Measurements from ENCODE around the gene ARHGAP1. TPM values are rescaled to one million over a fixed set of nuclear protein-coding genes. Genes with fewer than 3 reads are reported as not detected.
"Not testable (repeated sequence)": the region's sequence is repeated elsewhere in the genome, so short reads cannot be mapped to it uniquely, and the experiment has no call there.

The ARHGAP1 gene
- total and polyA plus RNA-seq, 12 donors, result 18.7 to 125 (median 70.2) TPM

- DNase-seq, result no peak
- no peak overlapping the region for H3K4me3 ChIP-seq
- H3K9me3 ChIP-seq (replicated peaks in 1 of 3), result no peaks in the 10 kb centered on the region
- H3K4me1 ChIP-seq (replicated peaks in 1 of 2), result peaks cover 4 to 17% of the 10 kb centered on the region in 2 donors
- H3K36me3 ChIP-seq (replicated peaks in 1 of 2), result peaks cover 0 to 15% of the 10 kb centered on the region in 2 donors
- H3K27me3 ChIP-seq, result no peaks in the 10 kb centered on the region
- WGBS, 4 donors, result 64 to 69% (median 66%) methylated on average over 3 to 5 of the region's 5 CpGs
- TF ChIP-seq, protein P1, sequence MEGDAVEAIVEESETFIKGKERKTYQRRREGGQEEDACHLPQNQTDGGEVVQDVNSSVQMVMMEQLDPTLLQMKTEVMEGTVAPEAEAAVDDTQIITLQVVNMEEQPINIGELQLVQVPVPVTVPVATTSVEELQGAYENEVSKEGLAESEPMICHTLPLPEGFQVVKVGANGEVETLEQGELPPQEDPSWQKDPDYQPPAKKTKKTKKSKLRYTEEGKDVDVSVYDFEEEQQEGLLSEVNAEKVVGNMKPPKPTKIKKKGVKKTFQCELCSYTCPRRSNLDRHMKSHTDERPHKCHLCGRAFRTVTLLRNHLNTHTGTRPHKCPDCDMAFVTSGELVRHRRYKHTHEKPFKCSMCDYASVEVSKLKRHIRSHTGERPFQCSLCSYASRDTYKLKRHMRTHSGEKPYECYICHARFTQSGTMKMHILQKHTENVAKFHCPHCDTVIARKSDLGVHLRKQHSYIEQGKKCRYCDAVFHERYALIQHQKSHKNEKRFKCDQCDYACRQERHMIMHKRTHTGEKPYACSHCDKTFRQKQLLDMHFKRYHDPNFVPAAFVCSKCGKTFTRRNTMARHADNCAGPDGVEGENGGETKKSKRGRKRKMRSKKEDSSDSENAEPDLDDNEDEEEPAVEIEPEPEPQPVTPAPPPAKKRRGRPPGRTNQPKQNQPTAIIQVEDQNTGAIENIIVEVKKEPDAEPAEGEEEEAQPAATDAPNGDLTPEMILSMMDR (IDR thresholded peaks at IDR 0.05), result no peak
- no peak for TF ChIP-seq POLR2A (IDR thresholded peaks at IDR 0.05)
- H3K27ac ChIP-seq, result peak overlapping the region; percentile 81 to 94 (median 92)
- intact Hi-C loops (cut with DNase I), result no loop called here
These were observed 10.9 kb upstream of the ARHGAP1 start for GRCh38 chr11:46711303-46711702.

GRCh38 chr11:46710821-46711269, 10.4 kb upstream of the ARHGAP1 start:
- peak; percentile 68 to 94 (median 89) for DNase-seq
- TF ChIP-seq POLR2A (IDR thresholded peaks at IDR 0.05), result peak in 1 of 2 donors; percentile 86
- TF ChIP-seq, protein P1 (IDR thresholded peaks at IDR 0.05), result no peak
- no peak overlapping the region for H3K4me3 ChIP-seq
- intact Hi-C loops (cut with DNase I), result no loop called here
- H3K36me3 ChIP-seq (replicated peaks in 1 of 2), result peaks cover 0 to 20% of the 10 kb centered on the region in 2 donors
- H3K27me3 ChIP-seq, result no peaks in the 10 kb centered on the region
- H3K4me1 ChIP-seq (replicated peaks in 1 of 2), result peaks cover 4 to 17% of the 10 kb centered on the region in 2 donors
- peak overlapping the region; percentile 81 to 94 (median 92) for H3K27ac ChIP-seq
- no peaks in the 10 kb centered on the region for H3K9me3 ChIP-seq (replicated peaks in 1 of 3)
- WGBS, 4 donors, result 27 to 32% (median 29%) methylated on average over 6 to 10 of the region's 10 CpGs

DNA sequence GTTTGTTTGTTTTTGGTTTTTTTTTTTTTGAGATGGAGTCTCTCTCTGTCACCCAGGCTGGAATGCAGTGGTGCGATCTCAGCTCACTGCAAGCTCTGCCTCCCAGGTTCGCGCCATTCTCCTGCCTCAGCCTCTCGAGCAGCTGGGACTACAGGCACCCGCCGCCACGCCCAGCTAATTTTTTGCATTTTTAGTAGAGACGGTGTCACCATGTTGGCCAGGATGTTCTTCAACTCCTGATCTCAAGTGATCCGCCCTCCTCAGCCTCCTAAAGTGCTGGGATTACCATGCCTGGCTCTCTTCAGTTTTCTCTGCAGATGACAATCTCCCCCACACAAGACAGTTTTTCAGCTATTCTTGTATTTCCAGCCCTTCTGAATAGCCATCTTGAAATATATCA, 8.9 kb upstream of the ARHGAP1 start:
- intact Hi-C loops (cut with DNase I); H3K27ac ChIP-seq; DNase-seq; H3K9me3 ChIP-seq (replicated peaks in 1 of 3); H3K4me3 ChIP-seq; H3K27me3 ChIP-seq: not testable (repeated sequence)
- Histone ChIP-seq H3K4me1 (replicated peaks in 1 of 2) (peaks cover 4 to 13% of the 10 kb centered on the region in 2 donors), H3K36me3 (replicated peaks in 1 of 2) (peaks cover 0 to 35% of the 10 kb centered on the region in 2 donors)
- 93 to 96% (median 94%) methylated on average over 9 of the region's 9 CpGs for WGBS, 4 donors

GRCh38 chr11:46706886-46707285, 6.5 kb upstream of the ARHGAP1 start:
- intact Hi-C loops (cut with DNase I), result no loop called here
- H3K9me3 ChIP-seq (replicated peaks in 1 of 3), result no peaks in the 10 kb centered on the region
- 85 to 90% (median 89%) methylated on average over 7 of the region's 7 CpGs for WGBS, 4 donors
- DNase-seq, result no peak
- H3K36me3 ChIP-seq (replicated peaks in 1 of 2), result peaks cover 0 to 57% of the 10 kb centered on the region in 2 donors
- peaks cover 1 to 19% of the 10 kb centered on the region in 2 donors for H3K4me1 ChIP-seq (replicated peaks in 1 of 2)
- no peak overlapping the region for H3K27ac ChIP-seq
- no peaks in the 10 kb centered on the region for H3K27me3 ChIP-seq
- no peak for TF ChIP-seq POLR2A (IDR thresholded peaks at IDR 0.05)
- TF ChIP-seq, protein P1 (IDR thresholded peaks at IDR 0.05), result no peak
- H3K4me3 ChIP-seq, result no peak overlapping the region

GRCh38 chr11:46705070-46705688, 4.8 kb upstream of the ARHGAP1 start:
- Histone ChIP-seq H3K9me3 (replicated peaks in 1 of 3) (no peaks in the 10 kb centered on the region), H3K36me3 (replicated peaks in 1 of 2) (peaks cover 0 to 57% of the 10 kb centered on the region in 2 donors), H3K27me3 (no peaks in the 10 kb centered on the region), H3K4me3 (no peak overlapping the region), H3K4me1 (replicated peaks in 1 of 2) (peaks cover 7 to 14% of the 10 kb centered on the region in 2 donors), H3K27ac (no peak overlapping the region)
- intact Hi-C loops (cut with DNase I), result no loop called here
- no peak for DNase-seq
- WGBS, 4 donors, result 93 to 96% (median 94%) methylated on average over 10 to 31 of the region's 31 CpGs
- TF ChIP-seq POLR2A (IDR thresholded peaks at IDR 0.05), result no peak
- TF ChIP-seq, protein P1 (IDR thresholded peaks at IDR 0.05), result no peak

Data from adrenal gland (tissue), 12 donors.